GM19463 (cell line): ENCODE measurements around the gene MBOAT1.
"Not testable (repeated sequence)": the region's sequence is repeated elsewhere in the genome, so short reads cannot be mapped to it uniquely, and the experiment has no call there.

Experiments used
- ATAC-seq: cut with Tn5 transposase; IDR thresholded peaks from one replicate; pipeline ENCODE4 v1.9.1; 2021; ENCODE audit warnings: mild to moderate bottlenecking, moderate library complexity; ENCODE audit not compliant: unreplicated experiment

The MBOAT1 gene

GRCh38 chr6:20212392-20213111, at the start of gene MBOAT1:
Gene MBOAT1, minus strand, starts transcription at chr6:20212469. Its CDS starts 235 bp downstream, at chr6:20212234.
- ATAC-seq: peak; percentile 80

DNA sequence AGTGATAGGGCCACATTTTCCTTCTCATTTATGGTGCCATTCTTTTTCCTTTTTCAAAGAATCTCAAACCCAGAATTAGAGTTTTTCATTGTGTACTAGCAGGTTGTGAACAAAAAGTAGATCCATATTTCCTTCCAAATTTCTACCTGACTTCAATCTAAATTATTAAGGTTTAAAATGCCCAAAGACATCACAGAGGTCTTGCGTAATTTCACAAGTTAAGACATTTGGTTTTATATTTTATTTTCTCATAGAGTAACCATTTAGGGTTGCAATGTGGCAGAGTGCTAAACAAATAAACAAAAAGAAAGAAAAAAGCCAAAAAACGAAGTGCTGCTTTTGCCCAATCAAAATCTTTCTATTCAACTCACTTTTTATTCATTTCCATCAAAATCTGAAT, 49.4 kb upstream of the MBOAT1 start:
- ATAC-seq: no peak

DNA sequence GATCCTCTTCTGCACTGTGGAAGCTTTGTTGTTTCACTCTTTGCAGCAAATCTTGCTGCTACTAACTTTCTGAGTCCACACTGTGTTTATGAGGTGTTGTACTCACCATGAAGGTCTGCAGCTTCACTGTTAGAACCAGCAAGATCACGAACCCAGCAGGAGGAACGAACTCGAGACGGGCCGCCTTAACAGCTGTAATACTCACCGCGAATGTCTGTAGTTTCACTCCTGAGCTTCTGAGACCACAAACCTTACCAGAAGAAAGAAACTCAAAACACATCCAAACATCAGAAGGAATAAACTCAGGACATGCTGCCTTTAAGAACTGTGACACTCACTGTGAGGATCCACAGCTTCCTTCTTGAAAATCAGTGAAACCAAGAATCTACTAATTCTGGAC, 48.1 kb upstream of the MBOAT1 start:
- ATAC-seq: no peak

GRCh38 chr6:20259316-20260049, 47.2 kb upstream of the MBOAT1 start:
- no peak for ATAC-seq

DNA sequence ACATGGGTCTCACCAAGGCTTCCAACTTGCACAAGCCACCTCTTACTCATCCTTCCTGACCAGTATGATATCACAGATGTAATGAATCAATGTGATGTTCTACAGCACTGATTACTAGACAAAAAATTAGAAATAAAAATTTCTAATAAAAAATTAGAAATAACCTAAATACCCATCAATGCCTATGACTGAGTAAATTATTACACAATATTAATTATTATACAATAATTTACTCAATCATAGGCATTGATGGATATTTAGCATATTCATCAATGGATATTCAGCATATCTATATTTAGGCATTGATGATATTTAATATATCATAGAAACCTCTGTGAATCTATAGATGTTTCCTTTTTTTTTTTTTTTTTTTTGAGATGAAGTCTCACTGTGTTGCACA, 43.2 kb upstream of the MBOAT1 start:
- no peak for ATAC-seq

DNA sequence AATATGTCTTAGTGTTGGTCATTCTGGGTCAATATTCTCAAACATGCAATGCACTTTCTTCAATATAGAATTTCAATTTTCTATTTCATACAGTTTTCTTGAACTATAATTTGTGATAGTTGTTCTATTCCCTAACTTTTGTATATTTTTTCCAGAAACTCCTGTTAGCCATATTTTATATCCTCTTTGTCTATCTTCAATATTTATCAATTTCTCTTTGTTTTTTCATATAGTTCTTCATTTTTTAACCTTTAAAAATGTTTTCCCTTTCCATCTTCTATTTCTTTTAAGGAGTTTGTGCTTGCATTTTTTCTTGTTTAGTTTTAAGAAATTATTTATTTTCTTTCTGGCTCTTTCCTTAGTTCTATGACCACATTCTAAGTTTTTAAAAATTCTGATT, 42.0 kb upstream of the MBOAT1 start:
- ATAC-seq: no peak

DNA sequence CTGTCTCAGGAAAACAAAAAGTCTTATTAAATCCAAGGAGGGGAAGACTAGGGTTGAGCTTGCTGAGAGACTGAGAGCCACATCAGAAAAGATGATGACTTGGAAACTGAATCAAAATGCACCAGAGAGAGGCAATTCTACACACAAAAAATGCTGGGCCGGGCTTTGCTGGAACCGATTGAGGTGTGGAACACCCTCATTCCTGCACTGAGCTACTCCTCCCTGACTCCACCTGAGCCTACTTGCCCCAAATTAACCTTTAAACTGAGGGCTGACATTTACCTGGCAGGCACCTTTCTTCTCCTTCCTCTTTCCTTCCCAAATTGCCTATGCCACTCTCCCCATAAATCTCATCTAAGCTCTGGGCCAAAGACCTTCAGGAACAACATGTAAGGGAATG, 40.8 kb upstream of the MBOAT1 start:
- no peak for ATAC-seq

DNA sequence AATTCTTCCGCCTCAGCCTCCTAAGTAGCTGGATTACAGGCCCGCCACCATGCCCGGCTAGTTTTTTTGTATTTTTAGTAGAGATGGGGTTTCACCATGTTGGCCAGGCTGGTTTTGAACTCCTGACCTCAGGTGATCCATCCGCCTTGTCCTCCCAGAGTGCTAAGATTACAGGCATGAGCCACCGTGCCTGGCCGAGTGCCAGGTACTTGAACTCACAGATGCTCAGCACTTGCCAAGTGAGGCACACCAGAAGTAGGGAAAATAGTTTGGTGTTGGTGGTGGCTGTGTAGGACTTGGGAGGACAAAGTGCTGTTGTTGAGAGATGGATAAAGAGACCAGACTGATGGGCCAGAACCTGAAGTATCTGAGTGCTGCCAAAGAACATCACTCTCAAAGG, 40.0 kb upstream of the MBOAT1 start:
- ATAC-seq: no peak

DNA sequence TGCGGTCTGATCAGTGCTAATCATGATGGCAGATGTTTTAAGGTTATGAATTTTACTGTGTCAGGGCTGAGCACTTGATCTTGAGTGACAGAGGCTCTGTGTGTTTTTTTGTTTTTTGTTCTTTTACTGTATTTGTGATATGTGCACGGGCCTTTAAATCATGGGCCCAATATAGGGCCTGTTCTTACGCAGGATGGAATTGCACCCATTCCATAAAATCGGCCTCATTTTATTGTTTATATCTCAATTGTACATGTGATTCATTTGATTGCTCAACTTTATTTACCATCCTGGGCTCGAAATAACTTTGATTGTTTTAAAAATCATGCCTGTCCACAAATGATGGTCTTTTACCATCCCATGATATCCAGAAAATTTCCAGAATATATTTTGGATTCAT, 39.3 kb upstream of the MBOAT1 start:
- no peak for ATAC-seq

GRCh38 chr6:20246125-20246524, 33.9 kb upstream of the MBOAT1 start:
- ATAC-seq: no peak

DNA sequence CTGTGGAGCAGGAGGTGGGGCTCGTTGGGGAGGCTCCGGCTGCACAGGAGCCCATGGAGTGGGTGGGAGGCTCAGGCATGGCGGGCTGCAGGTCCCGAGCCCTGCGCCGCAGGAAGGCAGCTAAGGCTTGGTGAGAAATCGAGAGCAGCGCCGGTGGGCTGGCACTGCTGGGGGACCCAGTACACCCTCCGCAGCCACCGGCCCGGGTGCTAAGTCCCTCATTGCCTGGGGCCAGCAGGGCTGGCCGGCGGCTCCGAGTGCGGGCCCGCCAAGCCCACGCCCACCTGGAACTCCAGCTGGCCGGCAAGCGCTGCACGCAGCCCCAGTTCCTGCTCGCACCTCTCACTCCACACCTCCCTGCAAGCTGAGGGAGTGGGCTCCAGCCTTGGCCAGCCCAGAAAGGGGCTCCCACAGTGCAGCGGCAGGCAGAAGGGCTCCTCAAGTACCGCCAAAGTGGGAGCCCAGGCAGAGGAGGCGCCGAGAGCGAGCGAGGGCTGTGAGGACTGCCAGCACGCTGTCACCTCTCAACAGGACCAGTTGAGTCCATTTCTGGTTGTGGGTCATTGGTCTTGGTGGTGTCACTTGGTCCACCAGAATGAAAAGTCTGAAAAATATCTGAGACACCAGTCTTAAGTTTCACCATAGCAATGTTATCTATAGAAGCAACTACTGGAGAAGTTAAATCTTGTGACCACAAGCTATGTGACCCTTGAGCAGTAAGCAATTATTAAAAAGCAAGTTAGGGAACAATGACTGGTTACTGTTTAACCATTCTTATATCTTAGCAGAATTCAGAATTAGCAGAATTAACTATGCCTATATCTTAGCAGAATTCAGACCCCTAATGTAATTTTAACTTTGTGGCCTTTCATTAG, 32.8 kb upstream of the MBOAT1 start:
- not testable (repeated sequence) for ATAC-seq

- ATAC-seq: no peak
Measured at GRCh38 chr6:20243288-20243687, 31.0 kb upstream of the MBOAT1 start.

GRCh38 chr6:20242397-20242796, 30.1 kb upstream of the MBOAT1 start:
- no peak for ATAC-seq

DNA sequence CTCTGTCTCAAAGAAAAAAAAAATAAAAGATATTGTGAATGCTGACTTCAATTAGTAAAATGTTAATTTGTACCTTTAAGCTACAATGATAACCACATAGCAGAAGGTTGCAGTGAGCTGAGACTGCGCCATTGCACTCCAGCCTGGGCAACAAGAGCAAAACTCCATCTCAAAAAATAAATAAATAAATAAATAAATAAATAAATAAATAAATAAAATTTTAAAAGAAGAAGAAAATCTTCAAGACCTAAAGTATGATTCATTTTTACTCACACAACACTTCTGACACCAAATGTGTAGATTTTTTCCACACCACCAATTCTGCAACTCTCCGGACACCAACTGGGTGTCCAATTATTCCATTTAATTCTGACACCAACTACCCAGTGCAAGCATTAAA, 28.8 kb upstream of the MBOAT1 start:
- no peak for ATAC-seq

DNA sequence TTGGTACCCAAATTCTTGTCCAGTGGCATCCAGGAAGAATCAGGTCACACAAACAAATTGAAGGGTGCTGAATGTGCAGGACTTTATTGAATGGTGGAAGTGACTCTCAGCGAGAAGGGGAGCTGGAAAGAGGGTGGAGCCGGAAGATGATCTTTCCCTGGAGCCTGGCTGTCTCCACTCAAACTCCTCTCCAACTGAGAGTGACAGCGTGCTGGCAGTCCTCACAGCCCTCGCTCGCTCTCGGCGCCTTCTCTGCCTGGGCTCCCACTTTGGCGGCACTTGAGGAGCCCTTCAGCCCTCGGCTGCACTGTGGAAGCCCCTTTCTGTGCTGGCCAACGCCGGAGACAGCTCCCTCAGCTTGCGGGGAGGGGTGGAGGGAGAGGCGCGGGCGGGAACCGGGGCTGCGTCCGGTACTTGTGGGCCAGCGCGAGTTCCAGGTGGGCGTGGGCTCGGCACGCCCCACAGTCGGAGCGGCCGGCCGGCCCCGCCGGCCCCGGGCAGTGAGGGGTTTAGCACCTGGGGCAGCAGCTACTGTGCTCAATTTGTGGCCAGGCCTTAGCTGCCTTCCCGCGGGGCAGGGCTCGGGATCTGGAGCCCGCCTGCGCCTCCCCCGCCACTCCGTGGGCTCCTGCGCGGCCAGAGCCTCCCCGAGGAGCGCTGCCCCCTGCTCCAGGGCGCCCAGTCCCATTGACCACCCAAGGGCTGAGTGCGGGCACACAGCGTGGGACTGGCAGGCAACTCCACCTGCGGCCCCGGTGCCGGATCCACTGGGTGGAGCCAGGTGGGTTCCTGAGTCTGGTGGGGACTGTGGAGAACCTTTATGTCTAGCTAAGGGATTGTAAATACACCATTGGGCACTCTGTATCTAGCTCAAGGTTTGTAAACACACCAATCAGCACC, 26.7 kb upstream of the MBOAT1 start:
- ATAC-seq: no peak

- no peak for ATAC-seq
Measured at GRCh38 chr6:20237677-20238460, 25.6 kb upstream of the MBOAT1 start.

- no peak for ATAC-seq
Measured at GRCh38 chr6:20236909-20237600, 24.8 kb upstream of the MBOAT1 start.

- peak; percentile 42 for ATAC-seq
Measured at GRCh38 chr6:20236344-20236743, 24.1 kb upstream of the MBOAT1 start.

DNA sequence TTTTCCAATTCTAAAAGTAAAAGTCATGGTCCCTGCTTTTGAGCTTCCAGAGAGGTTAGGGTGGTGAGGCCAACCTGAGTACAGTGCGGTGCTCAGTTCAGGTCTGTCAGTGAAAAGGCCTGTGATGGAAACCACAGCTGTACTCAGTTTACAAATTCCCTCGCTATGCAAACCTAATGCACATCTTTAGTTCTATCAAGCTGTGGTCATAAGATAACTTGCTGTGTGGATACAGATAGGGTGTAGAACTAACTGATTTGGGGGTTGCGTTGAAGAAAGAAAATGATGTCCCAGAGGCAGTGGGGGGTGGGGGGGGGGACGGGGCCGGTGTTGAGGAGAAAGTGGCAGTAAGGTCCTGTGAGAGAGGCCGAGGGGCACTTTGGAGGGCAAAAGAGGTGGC, 22.8 kb upstream of the MBOAT1 start:
- no peak for ATAC-seq
